IMR-90 (cell line): Measurements from ENCODE around the gene OSBPL3. TPM values are rescaled to one million over a fixed set of nuclear protein-coding genes. Genes with fewer than 3 reads are reported as not detected.
A peak's percentile ranks its signal among the peaks of the same experiment; 100 is the strongest.

Experiments used
- ATAC-seq: fragments of 200-7000 bp; cut with Tn5 transposase; 2 replicates; pipeline ENCODE4 v1.9.1; 2020; ENCODE audit warnings: low read depth, mild to moderate bottlenecking, moderate library complexity
- BruUV-seq: library from RNA; stranded (reverse); fragments of 400-500 nt; replicated peaks from 2 replicates; lab custom pipeline; 2021; lab: Mats Ljungman, UMichigan
- CTCF ChIA-PET: fragments of 300-600 bp; formaldehyde crosslinking; extraction: SDS; loops from one replicate; lab custom pipeline; 2021; ENCODE audit warnings: antibody characterized with exemption; lab: Yijun Ruan, JAX
- POLR2A ChIA-PET: fragments of 300-600 bp; sonication (Branson Sonifier 250); formaldehyde crosslinking; loops from one replicate; lab custom pipeline; 2022; ENCODE audit warnings: antibody characterized with exemption; ENCODE audit not compliant: unreplicated experiment; lab: Charles Lee
- DNase-seq: peaks from one replicate; pipeline ENCODE4 v3.0.0; 2013
- H2AFZ ChIP-seq: replicated peaks from 2 replicates; pipeline ENCODE3; 2013; ENCODE audit warnings: low read length, mild to moderate bottlenecking; ENCODE audit not compliant: poor library complexity
- H2AK5ac ChIP-seq: 2 replicates; pipeline ENCODE4 v1.6.1; 2013; ENCODE audit warnings: low read depth, low read length, inconsistent platforms
- H2AK9ac ChIP-seq: replicated peaks from 2 replicates; pipeline ENCODE3; 2013; ENCODE audit warnings: mild to moderate bottlenecking, low read depth, low read length, moderate library complexity; ENCODE audit not compliant: poor library complexity
- H2BK120ac ChIP-seq: 2 replicates; pipeline ENCODE4 v1.6.1; 2013; ENCODE audit warnings: low read depth, low read length, inconsistent platforms
- H2BK15ac ChIP-seq: 3 replicates; pipeline ENCODE4 v1.6.1; 2013; ENCODE audit warnings: low read depth, low read length, inconsistent platforms
- H2BK20ac ChIP-seq: 2 replicates; pipeline ENCODE4 v1.6.1; 2013; ENCODE audit warnings: low read depth, mild to moderate bottlenecking, inconsistent platforms, low read length, moderate library complexity
- H2BK5ac ChIP-seq: 2 replicates; pipeline ENCODE4 v1.6.1; 2013; ENCODE audit warnings: mild to moderate bottlenecking, low read depth, low read length, inconsistent platforms; ENCODE audit not compliant: poor library complexity, severe bottlenecking
- H3K14ac ChIP-seq: replicated peaks from 2 replicates; pipeline ENCODE4 v1.6.1; 2013; ENCODE audit warnings: low read depth, low read length, inconsistent platforms
- H3K18ac ChIP-seq: 2 replicates; pipeline ENCODE4 v1.6.1; 2013; ENCODE audit warnings: low read depth, low read length, control low read depth
- H3K23ac ChIP-seq: 2 replicates; pipeline ENCODE4 v1.6.1; 2013; ENCODE audit warnings: low read depth, low read length, inconsistent platforms
- H3K27ac ChIP-seq: 2 replicates; pipeline ENCODE4 v1.5.1; 2013; ENCODE audit warnings: mild to moderate bottlenecking, control low read depth, low read length; ENCODE audit not compliant: insufficient read depth
- H3K27me3 ChIP-seq: 2 replicates; pipeline ENCODE4 v1.6.1; 2013; ENCODE audit warnings: low read length; ENCODE audit not compliant: control insufficient read depth, insufficient read depth
- H3K36me3 ChIP-seq: 2 replicates; pipeline ENCODE4 v1.6.1; 2013; ENCODE audit warnings: low read length, mixed read lengths; ENCODE audit not compliant: control insufficient read depth, insufficient read depth
- H3K4ac ChIP-seq: 2 replicates; pipeline ENCODE4 v1.6.1; 2013; ENCODE audit warnings: low read depth, low read length, inconsistent platforms
- H3K4me1 ChIP-seq: 2 replicates; pipeline ENCODE4 v1.6.1; 2013; ENCODE audit warnings: low read length, mixed read lengths; ENCODE audit not compliant: control insufficient read depth, insufficient read depth
- H3K4me2 ChIP-seq: 2 replicates; pipeline ENCODE4 v1.6.1; 2013; ENCODE audit warnings: low read depth, mild to moderate bottlenecking, control low read depth, low read length, moderate library complexity
- H3K4me3 ChIP-seq: 2 replicates; pipeline ENCODE4 v1.5.1; 2013; ENCODE audit warnings: low read depth, mild to moderate bottlenecking, control low read depth, low read length, moderate library complexity; ENCODE audit not compliant: insufficient read depth
- H3K56ac ChIP-seq: 2 replicates; pipeline ENCODE4 v1.6.1; 2013; ENCODE audit warnings: low read length, inconsistent platforms; ENCODE audit not compliant: insufficient read depth; ENCODE audit errors: extremely low read depth
- H3K79me1 ChIP-seq, 2 experiments: 2 replicates each; pipeline ENCODE4 v1.6.1; 2013; ENCODE audit warnings: low read length in 2 of 2, inconsistent platforms in 1 of 2, low read depth in 1 of 2
- H3K9ac ChIP-seq: 2 replicates; pipeline ENCODE4 v1.6.1; 2013; ENCODE audit warnings: low read depth, low read length, control low read depth
- H3K9me1 ChIP-seq: 2 replicates; pipeline ENCODE4 v1.6.1; 2013; ENCODE audit warnings: low read length, inconsistent platforms; ENCODE audit not compliant: insufficient read depth
- H3K9me3 ChIP-seq: 2 replicates; pipeline ENCODE4 v1.6.1; 2013; ENCODE audit warnings: low read length; ENCODE audit not compliant: control insufficient read depth, insufficient read depth
- H4K20me1 ChIP-seq: 2 replicates; pipeline ENCODE4 v1.6.1; 2013; ENCODE audit warnings: low read length, inconsistent platforms; ENCODE audit not compliant: insufficient read depth
- H4K5ac ChIP-seq: 2 replicates; pipeline ENCODE4 v1.6.1; 2013; ENCODE audit warnings: mild to moderate bottlenecking, low read depth, low read length, control low read depth
- H4K8ac ChIP-seq, 2 experiments: 2 replicates each; pipeline ENCODE4 v1.6.1; 2013; ENCODE audit warnings: low read depth in 2 of 2, low read length in 2 of 2, control low read depth in 1 of 2, inconsistent platforms in 1 of 2
- H4K91ac ChIP-seq: 2 replicates; pipeline ENCODE4 v1.6.1; 2013; ENCODE audit warnings: low read depth, low read length, inconsistent platforms; ENCODE audit not compliant: insufficient read depth
- NFE2L2 ChIP-seq: fragments of 150-350 bp; IDR thresholded peaks from 2 replicates; pipeline ENCODE4 v1.6.1; 2016; ENCODE audit warnings: low read depth, mild to moderate bottlenecking, low read length
- RFX5 ChIP-seq: IDR thresholded peaks from 2 replicates; pipeline ENCODE4 v1.8.0; 2012; ENCODE audit warnings: low read depth, mild to moderate bottlenecking, low read length, moderate library complexity
- WGBS, 2 experiments: methylation state at CpG; one replicate each; pipeline versions ENCODE4 v1.1.5 to v1.1.7; 2013; ENCODE audit warnings: missing lambda C conversion rate in 2 of 2; ENCODE audit not compliant: insufficient read length in 1 of 2; ENCODE audit errors: extremely low coverage in 2 of 2; 5-methylcytosine and 5-hydroxymethylcytosine counted together
- dilution Hi-C: fragments of 300-500 bp; cut with HindIII; formaldehyde crosslinking; loops from one replicate; pipeline ENCODE4 v1.14.3; 2018; ENCODE audit warnings: low sequenced_read_pairs; ENCODE audit not compliant: unreplicated experiment
- in situ Hi-C: fragments of 300-500 bp; cut with MboI; formaldehyde crosslinking; loops from 3 replicates; pipeline ENCODE4 v1.14.3; 2019; ENCODE audit warnings: low sequenced_read_pairs, inconsistent platforms, mixed read lengths
- intact Hi-C: fragments of 100-400 bp; cut with micrococcal nuclease; formaldehyde crosslinking; loops from 2 replicates; pipeline ENCODE4 v1.10.0; 2022
- polyA plus RNA-seq, 3 experiments: library from polyadenylated mRNA; depleted of rRNA; stranded (reverse); fragments of >200 nt; gene quantifications; 2 replicates each; pipeline ENCODE4 v1.2.3, GENCODE V29; 2012; ENCODE audit warnings: low replicate concordance in 1 of 3
- total RNA-seq: library from RNA; depleted of rRNA; stranded (reverse); fragments of >200 nt; gene quantifications from 2 replicates; pipeline ENCODE4 v1.2.3, GENCODE V29; 2012

OSBPL3 gene
- total and polyA plus RNA-seq, 2 of the 4 experiments (the other 2 are of a cell fraction): 18.0 to 29.9 TPM

- H3K27ac ChIP-seq: peak overlapping the region; percentile 84
- no peaks in the 10 kb centered on the region for H3K36me3 ChIP-seq
- peak overlapping the region; percentile 79 for H3K56ac ChIP-seq
- H3K9ac ChIP-seq: peak overlapping the region; percentile 75
- intact Hi-C loops (loop anchor here (1.0 to 10.0 kb wide), 6 partner anchors 44 to 406 kb away; partner anchors contain the start of gene PALS2), dilution Hi-C loops (no loop called here), in situ Hi-C loops (loop anchor here (10.0 kb wide), 1 partner anchor 84 kb away; no protein-coding TSS in a partner anchor)
- H2BK20ac ChIP-seq: peak overlapping the region; percentile 38
- H2AFZ ChIP-seq: peak overlapping the region; percentile 85
- ATAC-seq (peak; percentile 13), DNase-seq (peak; percentile 30)
- peak overlapping the region; percentile 87 for H4K91ac ChIP-seq
- peak overlapping the region; percentile 93 for H3K23ac ChIP-seq
- H2BK5ac ChIP-seq: peak overlapping the region; percentile 79
- peaks cover 3% of the 10 kb centered on the region; the same call in 1 of the 2 replicates for H3K9me1 ChIP-seq
- H2AK9ac ChIP-seq: peak overlapping the region; percentile 90
- no peaks in the 10 kb centered on the region for H3K27me3 ChIP-seq
- no peak for TF ChIP-seq NFE2L2
- TF ChIP-seq RFX5: no peak
- no TSS peak for BruUV-seq
- H3K18ac ChIP-seq: peak overlapping the region; percentile 59
- peak overlapping the region; percentile 46; the same call in 1 of the 3 replicates for H2BK15ac ChIP-seq
- H3K79me1 ChIP-seq: peaks cover 13 to 31% of the 10 kb centered on the region in 2 experiments; a peak in 3 of 4 replicates
- H4K20me1 ChIP-seq: peaks cover 7% of the 10 kb centered on the region
- 3% methylated on average over 5 of the region's 26 CpGs; no CpG with 5 or more reads in 1 of the 2 experiments for WGBS, 2 experiments
- H3K4me2 ChIP-seq: peak overlapping the region; percentile 86
- POLR2A ChIA-PET: interaction anchor here (0.5 to 0.7 kb wide), 2 partner anchors 71 to 112 kb away, joined by 3 to 4 read pairs; no protein-coding TSS in a partner anchor
- peaks cover 8% of the 10 kb centered on the region for H3K4me1 ChIP-seq
- H2AK5ac ChIP-seq: peak overlapping the region; percentile 65
- H4K5ac ChIP-seq: peak overlapping the region; percentile 51
- H3K4me3 ChIP-seq: peak overlapping the region; percentile 65
- H4K8ac ChIP-seq: peak overlapping the region; percentile 89 to 93
- peak overlapping the region; percentile 78 for H3K14ac ChIP-seq
- H3K4ac ChIP-seq: peak overlapping the region; percentile 92
- CTCF ChIA-PET: interaction anchor here (0.6 to 5.2 kb wide), 6 partner anchors 48 to 160 kb away, joined by 3 to 33 read pairs (median 4); no protein-coding TSS in a partner anchor
- no peaks in the 10 kb centered on the region for H3K9me3 ChIP-seq
- H2BK120ac ChIP-seq: peak overlapping the region; percentile 78
Observed at GRCh38 chr7:24980534-24981170, 674 bp upstream of the OSBPL3 start.
